ENCODE results near the gene NTSR1.
A peak's percentile ranks its signal among the peaks of the same experiment; 100 is the strongest.

DNA sequence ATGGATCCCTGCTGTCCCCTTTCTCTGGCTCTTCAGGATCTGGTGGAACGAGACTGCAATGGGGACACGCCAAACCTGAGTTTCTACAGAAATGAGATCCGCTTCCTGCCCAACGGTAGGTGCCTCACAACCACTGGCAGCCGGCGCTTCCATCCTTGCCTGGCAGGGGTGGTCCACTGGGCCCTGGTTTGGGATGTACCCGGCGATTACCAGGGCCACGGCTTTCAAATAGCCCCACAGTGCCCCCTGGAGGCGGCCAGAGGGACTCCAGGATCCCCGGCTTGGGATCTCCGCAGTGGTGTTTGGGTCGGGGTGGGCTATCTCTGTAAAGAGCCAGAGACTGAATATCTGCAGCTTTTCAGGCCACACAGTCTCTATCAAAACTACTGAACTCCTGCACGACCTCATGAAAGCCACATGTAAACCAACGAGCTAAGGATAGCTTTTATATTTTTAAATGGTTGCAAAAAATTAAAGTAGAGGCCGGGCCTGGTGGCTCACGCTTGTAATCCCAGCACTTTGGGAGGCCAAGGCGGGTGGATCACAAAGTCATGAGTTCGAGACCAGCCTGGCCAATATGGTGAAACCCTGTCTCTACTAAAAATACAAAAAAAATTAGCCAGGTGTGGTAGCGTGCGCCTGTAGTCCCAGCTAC, 99.7 kb downstream of the NTSR1 start:
- TF ChIP-seq, protein P1, sequence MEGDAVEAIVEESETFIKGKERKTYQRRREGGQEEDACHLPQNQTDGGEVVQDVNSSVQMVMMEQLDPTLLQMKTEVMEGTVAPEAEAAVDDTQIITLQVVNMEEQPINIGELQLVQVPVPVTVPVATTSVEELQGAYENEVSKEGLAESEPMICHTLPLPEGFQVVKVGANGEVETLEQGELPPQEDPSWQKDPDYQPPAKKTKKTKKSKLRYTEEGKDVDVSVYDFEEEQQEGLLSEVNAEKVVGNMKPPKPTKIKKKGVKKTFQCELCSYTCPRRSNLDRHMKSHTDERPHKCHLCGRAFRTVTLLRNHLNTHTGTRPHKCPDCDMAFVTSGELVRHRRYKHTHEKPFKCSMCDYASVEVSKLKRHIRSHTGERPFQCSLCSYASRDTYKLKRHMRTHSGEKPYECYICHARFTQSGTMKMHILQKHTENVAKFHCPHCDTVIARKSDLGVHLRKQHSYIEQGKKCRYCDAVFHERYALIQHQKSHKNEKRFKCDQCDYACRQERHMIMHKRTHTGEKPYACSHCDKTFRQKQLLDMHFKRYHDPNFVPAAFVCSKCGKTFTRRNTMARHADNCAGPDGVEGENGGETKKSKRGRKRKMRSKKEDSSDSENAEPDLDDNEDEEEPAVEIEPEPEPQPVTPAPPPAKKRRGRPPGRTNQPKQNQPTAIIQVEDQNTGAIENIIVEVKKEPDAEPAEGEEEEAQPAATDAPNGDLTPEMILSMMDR (IDR thresholded peaks at IDR 0.05) = peak; percentile 67 to 96 (median 83)
- TF ChIP-seq POLR2A (IDR thresholded peaks at IDR 0.05) = no peak
